HG02981 (cell line): ENCODE measurements around the gene NCAM2.

Experiments
- ATAC-seq: cut with Tn5 transposase; IDR thresholded peaks from one replicate; pipeline ENCODE4 v1.9.1; 2021; ENCODE audit warnings: mild to moderate bottlenecking, moderate library complexity; ENCODE audit not compliant: unreplicated experiment

Gene NCAM2

GRCh38 chr21:20997636-20998455 lies at the start of gene NCAM2:
Gene NCAM2 (plus strand): TSS chr21:20998409.
- ATAC-seq = peak; percentile 47

GRCh38 chr21:20949884-20950283 lies 48.3 kb upstream of the NCAM2 start:
- ATAC-seq = no peak

GRCh38 chr21:20965816-20966215 lies 32.4 kb upstream of the NCAM2 start:
- ATAC-seq = no peak

- no peak for ATAC-seq
Measured at GRCh38 chr21:20968391-20968790, 29.8 kb upstream of the NCAM2 start.

- no peak for ATAC-seq
Measured at GRCh38 chr21:20970691-20971090, 27.5 kb upstream of the NCAM2 start.

- ATAC-seq = peak; percentile 56
Measured at GRCh38 chr21:20971296-20971921, 26.8 kb upstream of the NCAM2 start.

- no peak for ATAC-seq
Measured at GRCh38 chr21:20994790-20995189, 3.4 kb upstream of the NCAM2 start.

GRCh38 chr21:20996421-20997310 lies 1.5 kb upstream of the NCAM2 start:
- no peak for ATAC-seq

GRCh38 chr21:20997311-20997635 lies 936 bp upstream of the NCAM2 start:
- no peak for ATAC-seq

- ATAC-seq = no peak
Measured at GRCh38 chr21:20998456-20998789, 214 bp downstream of the NCAM2 start.

GRCh38 chr21:20998886-20999285 lies 677 bp downstream of the NCAM2 start:
- no peak for ATAC-seq

- no peak for ATAC-seq
Measured at GRCh38 chr21:20999659-21000058, 1.4 kb downstream of the NCAM2 start.

- ATAC-seq = no peak
Measured at GRCh38 chr21:21000591-21001175, 2.5 kb downstream of the NCAM2 start.

GRCh38 chr21:21001591-21002100 lies 3.4 kb downstream of the NCAM2 start:
- no peak for ATAC-seq

GRCh38 chr21:21002153-21002552 lies 3.9 kb downstream of the NCAM2 start:
- ATAC-seq = no peak

- no peak for ATAC-seq
Measured at GRCh38 chr21:21003701-21004100, 5.5 kb downstream of the NCAM2 start.

GRCh38 chr21:21007606-21008005 lies 9.4 kb downstream of the NCAM2 start:
- ATAC-seq = no peak

GRCh38 chr21:21010228-21010627 lies 12.0 kb downstream of the NCAM2 start:
- ATAC-seq = no peak

GRCh38 chr21:21010698-21011097 lies 12.5 kb downstream of the NCAM2 start:
- ATAC-seq = no peak

- ATAC-seq = no peak
Measured at GRCh38 chr21:21018821-21019220, 20.6 kb downstream of the NCAM2 start.

- no peak for ATAC-seq
Measured at GRCh38 chr21:21019681-21020080, 21.5 kb downstream of the NCAM2 start.
